Gastrocnemius medialis (tissue), 4 donors: Measurements from ENCODE around the gene SLC48A1.

Experiments used
- CTCF ChIP-seq, 5 experiments: fragments of 450-650 bp in 3 of 5; fragments of 200-600 bp in 2 of 5; sonication (generic) in 2 of 5; IDR thresholded peaks in 4 of 5; conservative IDR thresholded peaks in 1 of 5; 1 replicate in 4 of 5; 2 replicates in 1 of 5; pipeline ENCODE4 v1.5.1; 2016 to 2019; ENCODE audit warnings: antibody characterized with exemption in 5 of 5, mild to moderate bottlenecking in 3 of 5, moderate library complexity in 3 of 5
- POLR2A ChIP-seq, 2 donors: fragments of 450-650 bp; IDR thresholded peaks; one replicate each; pipeline ENCODE4 v1.6.1; 2017; ENCODE audit warnings: antibody characterized with exemption in 2 of 2, mild to moderate bottlenecking in 2 of 2, moderate library complexity in 2 of 2

GRCh38 chr12:47777741-47778558 lies 4.9 kb downstream of the SLC48A1 start:
- TF ChIP-seq CTCF (IDR thresholded peaks at IDR 0.05 in 4 of 5, conservative IDR thresholded peaks at IDR 0.05 in 1 of 5) = no peak
- no peak for TF ChIP-seq POLR2A (IDR thresholded peaks at IDR 0.05)
